ENCODE data around the gene UMPS.

Gene UMPS

GRCh38 chr3:124764746-124765145 lies 34.5 kb downstream of the UMPS start:
- Histone ChIP-seq H3K9me3 (no peaks in the 10 kb centered on the region), H3K4me3 (ENCODE audit: low read depth, low read length) (no peak overlapping the region), H3K27me3 (no peaks in the 10 kb centered on the region), H3K4me1 (peaks cover 9% of the 10 kb centered on the region), H3K36me3 (peaks cover 8% of the 10 kb centered on the region; the same call in 1 of the 2 replicates)
- DNase-seq = no peak
- no peak for TF ChIP-seq CTCF (IDR thresholded peaks at IDR 0.05; ENCODE audit: low read depth, low read length)

GRCh38 chr3:124765197-124765840 lies 35.1 kb downstream of the UMPS start:
- no peaks in the 10 kb centered on the region for H3K9me3 ChIP-seq
- peaks cover 15% of the 10 kb centered on the region for H3K4me1 ChIP-seq
- peaks cover 8% of the 10 kb centered on the region; the same call in 1 of the 2 replicates for H3K36me3 ChIP-seq
- no peak for DNase-seq
- no peaks in the 10 kb centered on the region for H3K27me3 ChIP-seq
- no peak overlapping the region for H3K4me3 ChIP-seq (ENCODE audit: low read depth, low read length)
- no peak for TF ChIP-seq CTCF (IDR thresholded peaks at IDR 0.05; ENCODE audit: low read depth, low read length)

DNA sequence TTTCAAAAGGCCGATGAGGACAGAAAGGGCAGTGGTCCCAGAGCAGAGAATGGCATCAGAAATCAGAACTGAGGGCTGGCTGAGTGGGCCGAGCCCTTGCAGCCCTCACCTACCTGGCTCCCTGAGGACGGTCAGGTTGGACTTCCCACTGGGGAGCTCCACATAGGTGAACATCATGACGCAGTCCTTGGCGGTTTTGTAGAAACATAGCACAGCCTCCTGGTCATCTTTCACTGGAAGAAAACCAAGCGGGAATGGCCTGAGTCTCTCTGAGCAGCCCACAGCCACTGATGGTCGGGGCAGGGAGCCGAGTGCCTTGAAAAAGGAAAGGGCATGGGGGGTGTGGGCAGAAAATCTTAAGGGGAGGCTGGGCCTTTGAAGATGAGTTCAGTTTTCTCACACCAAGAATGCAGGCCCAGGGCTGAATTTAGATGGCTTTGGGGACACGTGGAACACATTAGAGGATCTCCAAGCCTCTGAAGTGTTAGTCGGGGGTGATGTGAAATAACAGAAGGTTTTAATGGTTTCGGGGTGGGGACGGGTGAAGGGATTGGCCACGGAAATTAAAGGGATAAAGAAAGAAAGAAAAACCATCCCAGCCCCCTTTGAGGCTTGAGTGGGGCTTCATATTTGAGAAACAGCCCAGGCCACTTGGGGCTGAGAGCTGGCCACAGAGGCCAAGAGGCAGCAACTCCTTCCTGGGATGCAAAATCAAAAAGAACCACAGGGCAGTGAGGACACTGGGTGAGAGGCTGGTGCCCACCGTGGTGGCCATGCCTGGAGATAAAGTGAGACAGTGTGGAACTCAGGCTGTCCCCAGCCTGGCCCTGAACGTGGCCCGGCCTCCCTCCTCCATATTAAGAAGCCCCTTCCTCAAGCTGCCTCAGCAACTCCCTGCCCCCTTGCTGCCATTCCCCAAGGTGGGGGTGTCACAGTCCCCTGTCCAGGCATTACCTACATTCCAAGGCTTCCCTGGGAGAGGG lies 36.2 kb downstream of the UMPS start:
- DNase-seq = no peak
- Histone ChIP-seq H3K4me1 (peaks cover 23% of the 10 kb centered on the region), H3K36me3 (peaks cover 8% of the 10 kb centered on the region; the same call in 1 of the 2 replicates), H3K27me3 (no peaks in the 10 kb centered on the region), H3K4me3 (ENCODE audit: low read depth, low read length) (no peak overlapping the region), H3K9me3 (no peaks in the 10 kb centered on the region)
- TF ChIP-seq CTCF (IDR thresholded peaks at IDR 0.05; ENCODE audit: low read depth, low read length) = no peak

- no peak for TF ChIP-seq CTCF (IDR thresholded peaks at IDR 0.05; ENCODE audit: low read depth, low read length)
- Histone ChIP-seq H3K9me3 (no peaks in the 10 kb centered on the region), H3K27me3 (no peaks in the 10 kb centered on the region), H3K4me3 (ENCODE audit: low read depth, low read length) (no peak overlapping the region), H3K36me3 (peaks cover 8% of the 10 kb centered on the region; the same call in 1 of the 2 replicates), H3K4me1 (peaks cover 24% of the 10 kb centered on the region)
- no peak for DNase-seq
Observed at GRCh38 chr3:124767264-124767663, 37.0 kb downstream of the UMPS start.

GRCh38 chr3:124767691-124768090 lies 37.4 kb downstream of the UMPS start:
- no peak for DNase-seq
- Histone ChIP-seq H3K4me3 (ENCODE audit: low read depth, low read length) (no peak overlapping the region), H3K4me1 (peaks cover 24% of the 10 kb centered on the region), H3K9me3 (no peaks in the 10 kb centered on the region), H3K36me3 (peaks cover 8% of the 10 kb centered on the region; the same call in 1 of the 2 replicates), H3K27me3 (no peaks in the 10 kb centered on the region)
- TF ChIP-seq CTCF (IDR thresholded peaks at IDR 0.05; ENCODE audit: low read depth, low read length) = no peak

All from BE2C (cell line).